GM21786 (cell line): ENCODE measurements around the gene S100Z.
A peak's percentile ranks its signal among the peaks of the same experiment; 100 is the strongest.
"Not testable (repeated sequence)": the region's sequence is repeated elsewhere in the genome, so short reads cannot be mapped to it uniquely, and the experiment has no call there.

Source experiments
- ATAC-seq: cut with Tn5 transposase; IDR thresholded peaks from one replicate; pipeline ENCODE4 v1.9.1; 2021; ENCODE audit not compliant: unreplicated experiment

Gene S100Z

GRCh38 chr5:76849419-76850291, at the start of gene S100Z:
TSS of gene S100Z (plus strand) at chr5:76850014. CDS start at chr5:76875360, 25,346 bp downstream.
- no peak for ATAC-seq

GRCh38 chr5:76800579-76800978, 49.2 kb upstream of the S100Z start:
- no peak for ATAC-seq

- no peak for ATAC-seq
Observed at GRCh38 chr5:76801159-76801802, 48.5 kb upstream of the S100Z start.

GRCh38 chr5:76801803-76802195, 48.0 kb upstream of the S100Z start:
- no peak for ATAC-seq

- ATAC-seq = no peak
Observed at GRCh38 chr5:76804266-76804665, 45.5 kb upstream of the S100Z start.

- peak; percentile 72 for ATAC-seq
Observed at GRCh38 chr5:76805821-76806505, 43.9 kb upstream of the S100Z start.

- ATAC-seq = no peak
Observed at GRCh38 chr5:76807296-76807695, 42.5 kb upstream of the S100Z start.

- no peak for ATAC-seq
Observed at GRCh38 chr5:76808141-76808691, 41.6 kb upstream of the S100Z start.

GRCh38 chr5:76809141-76809540, 40.7 kb upstream of the S100Z start:
- ATAC-seq = no peak

GRCh38 chr5:76810236-76810635, 39.6 kb upstream of the S100Z start:
- no peak for ATAC-seq

- no peak for ATAC-seq
Observed at GRCh38 chr5:76811214-76811613, 38.6 kb upstream of the S100Z start.

GRCh38 chr5:76812209-76812608, 37.6 kb upstream of the S100Z start:
- ATAC-seq = not testable (repeated sequence)

- ATAC-seq = no peak
Observed at GRCh38 chr5:76813982-76814562, 35.7 kb upstream of the S100Z start.

- ATAC-seq = no peak
Observed at GRCh38 chr5:76816110-76816831, 33.5 kb upstream of the S100Z start.

GRCh38 chr5:76818844-76819831, 30.7 kb upstream of the S100Z start, which contains the start of gene F2RL1:
TSS of gene F2RL1 (plus strand) at chr5:76819030. CDS start at chr5:76819183, 153 bp downstream.
- ATAC-seq = no peak

GRCh38 chr5:76819851-76820525, 29.8 kb upstream of the S100Z start:
- no peak for ATAC-seq

GRCh38 chr5:76820526-76820890, 29.3 kb upstream of the S100Z start:
- no peak for ATAC-seq

- ATAC-seq = no peak
Observed at GRCh38 chr5:76821136-76821535, 28.7 kb upstream of the S100Z start.
